ENCODE results near the gene PEX6. TPM values are rescaled to one million over a fixed set of nuclear protein-coding genes. Genes with fewer than 3 reads are reported as not detected.

PEX6 gene
- total and polyA plus RNA-seq, 2 of the 13 experiments (the other 11 are each of a cell fraction or from before 2014, with no cell fraction given), result 5.1 to 6.7 TPM

GRCh38 chr6:42938987-42939809 lies 39.8 kb downstream of the PEX6 start (continued):
- no peak for TF ChIP-seq ZNF382 (CRISPR knock-in tag; IDR thresholded peaks at IDR 0.05; ENCODE audit: borderline replicate concordance)
- TF ChIP-seq NFRKB (IDR thresholded peaks at IDR 0.05), result no peak
- no peak for TF ChIP-seq PLRG1 (conservative IDR thresholded peaks at IDR 0.05)
- peak; percentile 70 for TF ChIP-seq E2F1 (CRISPR knock-in tag; IDR thresholded peaks at IDR 0.05)
- TF ChIP-seq KMT2B (CRISPR knock-in tag; IDR thresholded peaks at IDR 0.05), result peak; percentile 54; the same call in 1 of the 2 replicates
- no peak for TF ChIP-seq ATRX (CRISPR knock-in tag; IDR thresholded peaks at IDR 0.05; ENCODE audit: borderline replicate concordance)
- TF ChIP-seq ONECUT2 (CRISPR knock-in tag; IDR thresholded peaks at IDR 0.05), result no peak; the same call in 1 of the 2 replicates
- TF ChIP-seq SNAPC5 (CRISPR knock-in tag; IDR thresholded peaks at IDR 0.05; ENCODE audit: borderline replicate concordance), result no peak
- TF ChIP-seq ZNF768 (CRISPR knock-in tag; IDR thresholded peaks at IDR 0.05), result no peak
- peak; percentile 74 for TF ChIP-seq ZNF646 (CRISPR knock-in tag; IDR thresholded peaks at IDR 0.05)
- no peak for TF ChIP-seq ZNF180 (CRISPR knock-in tag; IDR thresholded peaks at IDR 0.05; ENCODE audit: borderline replicate concordance, low read depth)
- no peak for TF ChIP-seq KAT7 (CRISPR knock-in tag; IDR thresholded peaks at IDR 0.05; ENCODE audit: borderline replicate concordance)
- TF ChIP-seq ARID4A (CRISPR knock-in tag; IDR thresholded peaks at IDR 0.05; ENCODE audit: borderline replicate concordance), result peak; percentile 84
- no peak; the same call in 1 of the 2 replicates for TF ChIP-seq ARNT2 (CRISPR knock-in tag; IDR thresholded peaks at IDR 0.05; ENCODE audit: low read depth)
- TF ChIP-seq SMARCE1 (IDR thresholded peaks at IDR 0.05; ENCODE audit: borderline replicate concordance), result no peak
- no peak for TF ChIP-seq ZNF460 (CRISPR knock-in tag; IDR thresholded peaks at IDR 0.05; ENCODE audit: borderline replicate concordance)
- no peak for TF ChIP-seq ZNF530 (CRISPR knock-in tag; IDR thresholded peaks at IDR 0.05; ENCODE audit: low read depth)
- peak; percentile 67 for TF ChIP-seq NRL (CRISPR knock-in tag; IDR thresholded peaks at IDR 0.05; ENCODE audit: borderline replicate concordance)

Measured in HepG2 (cell line).